ENCODE results near the gene PAN3.
"Not testable (repeated sequence)": the region's sequence is repeated elsewhere in the genome, so short reads cannot be mapped to it uniquely, and the experiment has no call there.

PAN3 gene

GRCh38 chr13:28138012-28138755, at the start of gene PAN3:
Gene PAN3, plus strand, starts transcription at chr13:28138545. Its CDS starts 113 bp downstream, at chr13:28138658.
- Mint-ChIP-seq H3K27me3 (no peaks in the 10 kb centered on the region), H3K4me1 (peaks cover 47% of the 10 kb centered on the region), H3K9me3 (no peaks in the 10 kb centered on the region), H3K4me3 (peak within 1 kb of the TSS; percentile 72 to 85), H3K27ac (peak within 1 kb of the TSS; percentile 99)
- ATAC-seq (peak; percentile 71), DNase-seq (peak; percentile 90 to 92)

GRCh38 chr13:28089065-28089464, 49.3 kb upstream of the PAN3 start:
- Mint-ChIP-seq H3K27ac (no peak overlapping the region), H3K27me3 (peaks cover 18% of the 10 kb centered on the region), H3K9me3 (no peaks in the 10 kb centered on the region), H3K4me3 (no peak overlapping the region), H3K4me1 (no peaks in the 10 kb centered on the region)
- DNase-seq = no peak
- no peak for ATAC-seq

GRCh38 chr13:28092431-28092830, 45.9 kb upstream of the PAN3 start:
- peaks cover 41% of the 10 kb centered on the region for H3K27me3 Mint-ChIP-seq
- no peaks in the 10 kb centered on the region for H3K4me1 Mint-ChIP-seq
- H3K9me3 Mint-ChIP-seq = no peaks in the 10 kb centered on the region
- no peak overlapping the region for H3K27ac Mint-ChIP-seq
- DNase-seq (no peak), ATAC-seq (no peak)
- H3K4me3 Mint-ChIP-seq = no peak overlapping the region

- ATAC-seq (no peak), DNase-seq (no peak)
- Mint-ChIP-seq H3K4me1 (no peaks in the 10 kb centered on the region), H3K9me3 (no peaks in the 10 kb centered on the region), H3K4me3 (no peak overlapping the region), H3K27ac (no peak overlapping the region), H3K27me3 (peaks cover 49% of the 10 kb centered on the region)
Observed at GRCh38 chr13:28093881-28094280, 44.5 kb upstream of the PAN3 start.

- Mint-ChIP-seq H3K27me3 (peaks cover 53% of the 10 kb centered on the region), H3K4me3 (no peak overlapping the region), H3K27ac (no peak overlapping the region), H3K4me1 (peaks cover under 1% of the 10 kb centered on the region), H3K9me3 (no peaks in the 10 kb centered on the region)
- DNase-seq = no peak
- no peak for ATAC-seq
Observed at GRCh38 chr13:28094306-28094705, 44.0 kb upstream of the PAN3 start.

- DNase-seq (no peak), ATAC-seq (no peak)
- no peak overlapping the region for H3K4me3 Mint-ChIP-seq
- H3K27me3 Mint-ChIP-seq = peaks cover 80% of the 10 kb centered on the region
- H3K27ac Mint-ChIP-seq = no peak overlapping the region
- H3K4me1 Mint-ChIP-seq = peaks cover 8% of the 10 kb centered on the region
- no peaks in the 10 kb centered on the region for H3K9me3 Mint-ChIP-seq
Observed at GRCh38 chr13:28097503-28097902, 40.8 kb upstream of the PAN3 start.

- ATAC-seq = no peak
- Mint-ChIP-seq H3K9me3 (no peaks in the 10 kb centered on the region), H3K4me3 (peak overlapping the region; percentile 73 to 81), H3K4me1 (peaks cover 8% of the 10 kb centered on the region), H3K27me3 (peaks cover 84% of the 10 kb centered on the region), H3K27ac (no peak overlapping the region)
- no peak for DNase-seq
Observed at GRCh38 chr13:28099396-28100149, 38.8 kb upstream of the PAN3 start.

- ATAC-seq (peak; percentile 85), DNase-seq (peak; percentile 26 to 30)
- Mint-ChIP-seq H3K27ac (peak within 1 kb of the TSS in 1 of 2 donors; percentile 38), H3K27me3 (peaks cover 81% of the 10 kb centered on the region), H3K4me3 (peak within 1 kb of the TSS; percentile 73 to 81), H3K9me3 (no peaks in the 10 kb centered on the region), H3K4me1 (peaks cover 8% of the 10 kb centered on the region)
Observed at GRCh38 chr13:28100150-28101121, 37.9 kb upstream of the PAN3 start, which contains the start of gene FLT3. Gene FLT3, minus strand, starts transcription at chr13:28100576. Its CDS starts 66 bp downstream, at chr13:28100510.

- DNase-seq, H3K27ac Mint-ChIP-seq, H3K4me3 Mint-ChIP-seq, ATAC-seq, H3K9me3 Mint-ChIP-seq, H3K4me1 Mint-ChIP-seq: not testable (repeated sequence)
- peaks cover 71% of the 10 kb centered on the region for H3K27me3 Mint-ChIP-seq
Observed at GRCh38 chr13:28101886-28102285, 36.5 kb upstream of the PAN3 start.

GRCh38 chr13:28106976-28107375, 31.4 kb upstream of the PAN3 start:
- Mint-ChIP-seq H3K4me3 (no peak overlapping the region), H3K9me3 (no peaks in the 10 kb centered on the region), H3K4me1 (no peaks in the 10 kb centered on the region), H3K27ac (no peak overlapping the region), H3K27me3 (peaks cover 21% of the 10 kb centered on the region)
- no peak for ATAC-seq
- DNase-seq = no peak

- no peaks in the 10 kb centered on the region for H3K9me3 Mint-ChIP-seq
- ATAC-seq (no peak), DNase-seq (no peak)
- H3K27ac Mint-ChIP-seq = no peak overlapping the region
- H3K4me3 Mint-ChIP-seq = no peak overlapping the region
- no peaks in the 10 kb centered on the region for H3K27me3 Mint-ChIP-seq
- no peaks in the 10 kb centered on the region for H3K4me1 Mint-ChIP-seq
Observed at GRCh38 chr13:28110414-28110813, 27.9 kb upstream of the PAN3 start.

- H3K27me3 Mint-ChIP-seq = no peaks in the 10 kb centered on the region
- H3K4me1 Mint-ChIP-seq = no peaks in the 10 kb centered on the region
- DNase-seq (no peak), ATAC-seq (no peak)
- no peak overlapping the region for H3K27ac Mint-ChIP-seq
- no peak overlapping the region for H3K4me3 Mint-ChIP-seq
- H3K9me3 Mint-ChIP-seq = no peaks in the 10 kb centered on the region
Observed at GRCh38 chr13:28116736-28117135, 21.6 kb upstream of the PAN3 start.

- Mint-ChIP-seq H3K4me1 (peaks cover 7% of the 10 kb centered on the region), H3K27ac (no peak overlapping the region), H3K9me3 (no peaks in the 10 kb centered on the region), H3K4me3 (no peak overlapping the region), H3K27me3 (no peaks in the 10 kb centered on the region)
- ATAC-seq (no peak), DNase-seq (no peak)
Observed at GRCh38 chr13:28117689-28118377, 20.5 kb upstream of the PAN3 start.

GRCh38 chr13:28120317-28120716, 18.0 kb upstream of the PAN3 start:
- ATAC-seq (no peak), DNase-seq (no peak)
- Mint-ChIP-seq H3K4me1 (peaks cover 7% of the 10 kb centered on the region), H3K9me3 (no peaks in the 10 kb centered on the region), H3K27me3 (no peaks in the 10 kb centered on the region), H3K27ac (no peak overlapping the region), H3K4me3 (no peak overlapping the region)

- H3K27me3 Mint-ChIP-seq = no peaks in the 10 kb centered on the region
- ATAC-seq (no peak), DNase-seq (no peak)
- no peak overlapping the region for H3K27ac Mint-ChIP-seq
- H3K4me1 Mint-ChIP-seq = peaks cover 7% of the 10 kb centered on the region
- no peak overlapping the region for H3K4me3 Mint-ChIP-seq
- H3K9me3 Mint-ChIP-seq = no peaks in the 10 kb centered on the region
Observed at GRCh38 chr13:28121224-28121623, 17.1 kb upstream of the PAN3 start.
